HEK293 (cell line): Measurements from ENCODE around the gene ZMYND12.

Experiments used
- EGR2 ChIP-seq: fragments of 450-650 bp; formaldehyde crosslinking; IDR thresholded peaks from 2 replicates; pipeline ENCODE4 v1.5.1; 2016; ENCODE audit warnings: low read depth, missing biosample characterization, missing genetic modification characterization
- GFI1B ChIP-seq: fragments of 450-650 bp; formaldehyde crosslinking; IDR thresholded peaks from 2 replicates; pipeline ENCODE4 v1.5.1; 2016; ENCODE audit warnings: missing biosample characterization, missing genetic modification characterization
- GLI2 ChIP-seq: fragments of 450-650 bp; formaldehyde crosslinking; IDR thresholded peaks from 2 replicates; pipeline ENCODE4; 2017; ENCODE audit warnings: missing biosample characterization, missing genetic modification characterization, low read depth, borderline replicate concordance
- GLI4 ChIP-seq: fragments of 450-650 bp; formaldehyde crosslinking; IDR thresholded peaks from 2 replicates; pipeline ENCODE4 v1.5.1; 2016; ENCODE audit warnings: missing biosample characterization, missing genetic modification characterization
- GLIS1 ChIP-seq: fragments of 450-650 bp; formaldehyde crosslinking; IDR thresholded peaks from 2 replicates; pipeline ENCODE4 v1.5.1; 2016; ENCODE audit warnings: missing biosample characterization, missing genetic modification characterization
- HIC1 ChIP-seq: fragments of 450-650 bp; formaldehyde crosslinking; IDR thresholded peaks from 2 replicates; pipeline ENCODE4 v1.5.1; 2016; ENCODE audit warnings: missing biosample characterization, missing genetic modification characterization
- KLF17 ChIP-seq: fragments of 450-650 bp; formaldehyde crosslinking; IDR thresholded peaks from 2 replicates; pipeline ENCODE4 v1.5.1; 2016; ENCODE audit warnings: missing biosample characterization, missing genetic modification characterization
- KLF8 ChIP-seq: fragments of 450-650 bp; formaldehyde crosslinking; IDR thresholded peaks from 2 replicates; pipeline ENCODE4 v1.5.1; 2016; ENCODE audit warnings: missing biosample characterization, missing genetic modification characterization
- PBX3 ChIP-seq: sonication (generic); formaldehyde crosslinking; IDR thresholded peaks from 2 replicates; pipeline ENCODE4 v1.8.1; 2022; ENCODE audit warnings: mild to moderate bottlenecking, moderate library complexity, missing genetic modification reagents
- SALL2 ChIP-seq: fragments of 450-650 bp; formaldehyde crosslinking; IDR thresholded peaks from 2 replicates; pipeline ENCODE4 v1.5.0; 2017; ENCODE audit warnings: missing biosample characterization, mild to moderate bottlenecking, missing genetic modification characterization, borderline replicate concordance
- SP2 ChIP-seq: fragments of 450-650 bp; formaldehyde crosslinking; IDR thresholded peaks from 2 replicates; pipeline ENCODE4 v1.5.1; 2016; ENCODE audit warnings: missing biosample characterization, missing genetic modification characterization
- ZBTB26 ChIP-seq: fragments of 450-650 bp; formaldehyde crosslinking; optimal IDR thresholded peaks from 2 replicates; pipeline ENCODE3; 2016; ENCODE audit warnings: missing biosample characterization, mild to moderate bottlenecking, missing genetic modification characterization
- ZFP37 ChIP-seq: fragments of 450-650 bp; formaldehyde crosslinking; IDR thresholded peaks from 2 replicates; pipeline ENCODE4 v1.5.1; 2016; ENCODE audit warnings: missing biosample characterization, missing genetic modification characterization
- ZNF10 ChIP-seq: fragments of 450-650 bp; formaldehyde crosslinking; IDR thresholded peaks from 2 replicates; pipeline ENCODE4 v1.5.1; 2017; ENCODE audit warnings: missing biosample characterization, missing genetic modification characterization
- ZNF18 ChIP-seq: fragments of 450-650 bp; formaldehyde crosslinking; IDR thresholded peaks from 2 replicates; pipeline ENCODE4 v1.5.1; 2016; ENCODE audit warnings: missing biosample characterization, missing genetic modification characterization
- ZNF354C ChIP-seq: fragments of 450-650 bp; formaldehyde crosslinking; IDR thresholded peaks from 2 replicates; pipeline ENCODE4 v1.5.1; 2016; ENCODE audit warnings: missing biosample characterization, missing genetic modification characterization, low read depth, borderline replicate concordance
- ZNF518A ChIP-seq: fragments of 450-650 bp; formaldehyde crosslinking; conservative IDR thresholded peaks from 2 replicates; pipeline ENCODE4 v1.5.1; 2016; ENCODE audit warnings: low read depth, missing biosample characterization, missing genetic modification characterization
- ZNF549 ChIP-seq: fragments of 450-650 bp; IDR thresholded peaks from 2 replicates; pipeline ENCODE4 v1.5.1; 2018; ENCODE audit warnings: missing biosample characterization, missing genetic modification characterization, mild to moderate bottlenecking, inconsistent platforms, moderate library complexity
- ZNF558 ChIP-seq: fragments of 450-650 bp; formaldehyde crosslinking; IDR thresholded peaks from 2 replicates; pipeline ENCODE4 v1.5.1; 2016; ENCODE audit warnings: missing biosample characterization, missing genetic modification characterization
- ZNF629 ChIP-seq: fragments of 450-650 bp; formaldehyde crosslinking; IDR thresholded peaks from 2 replicates; pipeline ENCODE4 v1.5.1; 2017; ENCODE audit warnings: missing biosample characterization, missing genetic modification characterization
- ZNF660 ChIP-seq: fragments of 450-650 bp; IDR thresholded peaks from 2 replicates; pipeline ENCODE4 v1.5.1; 2018; ENCODE audit warnings: missing biosample characterization, mild to moderate bottlenecking, missing genetic modification characterization
- ZNF792 ChIP-seq: fragments of 450-650 bp; formaldehyde crosslinking; IDR thresholded peaks from 2 replicates; pipeline ENCODE4 v1.5.1; 2016; ENCODE audit warnings: missing biosample characterization, missing genetic modification characterization
- ZSCAN18 ChIP-seq: fragments of 450-650 bp; formaldehyde crosslinking; IDR thresholded peaks from 2 replicates; pipeline ENCODE4 v1.5.1; 2016; ENCODE audit warnings: missing biosample characterization, missing genetic modification characterization
- ZSCAN30 ChIP-seq: fragments of 450-650 bp; IDR thresholded peaks from 2 replicates; pipeline ENCODE4 v1.5.1; 2018; ENCODE audit warnings: missing biosample characterization, mild to moderate bottlenecking, missing genetic modification characterization, moderate library complexity
- ZXDB ChIP-seq: fragments of 450-650 bp; formaldehyde crosslinking; IDR thresholded peaks from 2 replicates; pipeline ENCODE4 v1.5.1; 2016; ENCODE audit warnings: missing biosample characterization, missing genetic modification characterization

The ZMYND12 gene

GRCh38 chr1:42462828-42463763, 7.3 kb upstream of the ZMYND12 start, which contains the start of gene CCDC30 (continued):
- TF ChIP-seq HIC1 (tag by site-specific recombination): no peak
- TF ChIP-seq KLF17 (tag by site-specific recombination): no peak
- 0 out of 2 replicates have a peak, but pooled peaks have one; percentile 27 for TF ChIP-seq ZFP37 (tag by site-specific recombination)
- TF ChIP-seq SP2: peak; percentile 94
- no peak for TF ChIP-seq ZNF549 (tag by site-specific recombination)
- TF ChIP-seq ZNF660 (tag by site-specific recombination): peak; percentile 54; the same call in 1 of the 2 replicates
- no peak for TF ChIP-seq GLI4
- peak; percentile 69 for TF ChIP-seq ZNF629 (tag by site-specific recombination)
- TF ChIP-seq ZBTB26: peak; percentile 49
- peak; percentile 39; the same call in 1 of the 2 replicates for TF ChIP-seq ZNF558
- TF ChIP-seq ZSCAN30 (tag by site-specific recombination): no peak
- no peak for TF ChIP-seq KLF8
- TF ChIP-seq ZNF518A (tag by site-specific recombination): peak; percentile 32; the same call in 1 of the 2 replicates
- TF ChIP-seq ZNF354C (tag by site-specific recombination): no peak
- TF ChIP-seq GFI1B (tag by site-specific recombination): no peak
- no peak for TF ChIP-seq SALL2 (tag by site-specific recombination)
- peak; percentile 32; the same call in 1 of the 2 replicates for TF ChIP-seq GLIS1
- TF ChIP-seq ZSCAN18: no peak
- peak; percentile 97 for TF ChIP-seq ZXDB (tag by site-specific recombination)
- TF ChIP-seq EGR2: no peak
- no peak for TF ChIP-seq ZNF792 (tag by site-specific recombination)
- no peak for TF ChIP-seq ZNF18
- TF ChIP-seq GLI2 (tag by site-specific recombination): no peak
- TF ChIP-seq PBX3 (CRISPR knock-in tag): no peak
- TF ChIP-seq ZNF10 (tag by site-specific recombination): no peak
